ENCODE data around the gene TMEM182. TPM values are rescaled to one million over a fixed set of nuclear protein-coding genes. Genes with fewer than 3 reads are reported as not detected.

The TMEM182 gene
- total RNA-seq, 1 experiment from 2014 or later: 13.7 TPM

DNA sequence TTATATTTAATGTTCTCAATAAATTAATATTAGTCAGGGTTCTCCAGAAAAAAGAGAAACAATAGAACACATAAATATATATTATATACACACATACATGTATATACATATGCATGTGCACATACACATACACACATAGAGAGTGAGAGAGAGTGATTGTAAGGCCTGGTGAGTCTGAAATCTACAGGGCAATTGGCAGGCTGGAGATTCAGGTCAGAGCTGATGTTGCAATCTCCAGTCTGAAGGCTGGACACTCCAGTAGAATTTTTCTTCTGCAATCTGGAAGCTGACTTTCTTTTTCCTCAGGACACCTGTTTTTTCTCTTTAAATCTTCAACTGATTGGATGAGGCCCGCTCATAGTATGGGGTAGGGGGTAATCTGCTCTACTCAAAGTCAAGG lies 3.2 kb downstream of the TMEM182 start:
- H3K4me1 ChIP-seq (replicated peaks; ENCODE audit: insufficient read depth): no peaks in the 10 kb centered on the region
- intact Hi-C loops (cut with micrococcal nuclease; ENCODE audit: unreplicated experiment): no loop called here
- no peak overlapping the region for H3K4me2 ChIP-seq
- H3K27ac ChIP-seq: no peak overlapping the region
- DNase-seq: no peak
- TF ChIP-seq, protein P1, sequence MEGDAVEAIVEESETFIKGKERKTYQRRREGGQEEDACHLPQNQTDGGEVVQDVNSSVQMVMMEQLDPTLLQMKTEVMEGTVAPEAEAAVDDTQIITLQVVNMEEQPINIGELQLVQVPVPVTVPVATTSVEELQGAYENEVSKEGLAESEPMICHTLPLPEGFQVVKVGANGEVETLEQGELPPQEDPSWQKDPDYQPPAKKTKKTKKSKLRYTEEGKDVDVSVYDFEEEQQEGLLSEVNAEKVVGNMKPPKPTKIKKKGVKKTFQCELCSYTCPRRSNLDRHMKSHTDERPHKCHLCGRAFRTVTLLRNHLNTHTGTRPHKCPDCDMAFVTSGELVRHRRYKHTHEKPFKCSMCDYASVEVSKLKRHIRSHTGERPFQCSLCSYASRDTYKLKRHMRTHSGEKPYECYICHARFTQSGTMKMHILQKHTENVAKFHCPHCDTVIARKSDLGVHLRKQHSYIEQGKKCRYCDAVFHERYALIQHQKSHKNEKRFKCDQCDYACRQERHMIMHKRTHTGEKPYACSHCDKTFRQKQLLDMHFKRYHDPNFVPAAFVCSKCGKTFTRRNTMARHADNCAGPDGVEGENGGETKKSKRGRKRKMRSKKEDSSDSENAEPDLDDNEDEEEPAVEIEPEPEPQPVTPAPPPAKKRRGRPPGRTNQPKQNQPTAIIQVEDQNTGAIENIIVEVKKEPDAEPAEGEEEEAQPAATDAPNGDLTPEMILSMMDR (conservative IDR thresholded peaks at IDR 0.05): no peak
- no peak for TF ChIP-seq EZH2 (IDR thresholded peaks at IDR 0.05; ENCODE audit: low read depth)
- BruUV-seq (replicated peaks): no TSS peak
- ChIA-PET CTCF (no interaction called here), POLR2A (ENCODE audit: unreplicated experiment) (no interaction called here)
- no peaks in the 10 kb centered on the region for H3F3A ChIP-seq (ENCODE audit: insufficient read depth, low read depth)
- no peaks in the 10 kb centered on the region for H4K20me1 ChIP-seq (ENCODE audit: insufficient read depth)
- no peak overlapping the region for H2AFZ ChIP-seq
- no peaks in the 10 kb centered on the region for H3K27me3 ChIP-seq (ENCODE audit: insufficient read depth, low read depth)
- H3K9me2 ChIP-seq (ENCODE audit: insufficient read depth): no peaks in the 10 kb centered on the region
- H3K36me3 ChIP-seq (ENCODE audit: low read depth): 0 out of 2 replicates have a peak, but pooled peaks cover 8% of the 10 kb centered on the region
- no peaks in the 10 kb centered on the region for H3K79me2 ChIP-seq (ENCODE audit: low read depth)
- H3K4me3 ChIP-seq: no peak overlapping the region
- H3K9me3 ChIP-seq (ENCODE audit: insufficient read depth, low read depth): no peaks in the 10 kb centered on the region

DNA sequence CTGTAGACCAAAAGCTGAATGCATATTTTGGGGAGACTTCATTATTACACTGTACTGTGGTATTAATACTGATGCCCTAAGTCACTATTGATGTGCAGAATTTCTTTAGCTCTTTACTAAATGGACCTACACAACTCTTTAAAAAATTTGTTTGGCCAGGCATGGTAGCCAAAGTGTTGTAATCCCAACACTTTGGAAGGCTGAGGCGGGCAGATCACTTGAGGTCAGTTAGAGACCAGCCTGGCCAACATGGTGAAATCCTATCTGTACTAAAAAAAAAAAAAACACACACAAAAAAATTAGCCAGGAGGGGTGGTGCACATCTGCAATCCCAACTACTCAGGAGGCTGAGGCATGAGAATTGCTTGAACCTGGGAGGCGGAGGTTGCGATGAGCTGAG lies 6.4 kb downstream of the TMEM182 start:
- Histone ChIP-seq H4K20me1 (ENCODE audit: insufficient read depth) (no peaks in the 10 kb centered on the region), H3K79me2 (ENCODE audit: low read depth) (no peaks in the 10 kb centered on the region), H3K27me3 (ENCODE audit: insufficient read depth, low read depth) (no peaks in the 10 kb centered on the region), H3K9me3 (ENCODE audit: insufficient read depth, low read depth) (no peaks in the 10 kb centered on the region), H3K36me3 (ENCODE audit: low read depth) (0 out of 2 replicates have a peak, but pooled peaks cover 8% of the 10 kb centered on the region), H3F3A (ENCODE audit: insufficient read depth, low read depth) (no peaks in the 10 kb centered on the region), H3K4me2 (no peak overlapping the region), H3K9me2 (ENCODE audit: insufficient read depth) (no peaks in the 10 kb centered on the region), H2AFZ (no peak overlapping the region), H3K4me1 (replicated peaks; ENCODE audit: insufficient read depth) (no peaks in the 10 kb centered on the region), H3K27ac (no peak overlapping the region), H3K4me3 (no peak overlapping the region)
- BruUV-seq (replicated peaks): no TSS peak
- DNase-seq: no peak
- POLR2A ChIA-PET (ENCODE audit: unreplicated experiment): no interaction called here
- TF ChIP-seq EZH2 (IDR thresholded peaks at IDR 0.05; ENCODE audit: low read depth): no peak
- TF ChIP-seq, protein P1 (conservative IDR thresholded peaks at IDR 0.05): no peak
- intact Hi-C loops (cut with micrococcal nuclease; ENCODE audit: unreplicated experiment): no loop called here
- CTCF ChIA-PET: no interaction called here

DNA sequence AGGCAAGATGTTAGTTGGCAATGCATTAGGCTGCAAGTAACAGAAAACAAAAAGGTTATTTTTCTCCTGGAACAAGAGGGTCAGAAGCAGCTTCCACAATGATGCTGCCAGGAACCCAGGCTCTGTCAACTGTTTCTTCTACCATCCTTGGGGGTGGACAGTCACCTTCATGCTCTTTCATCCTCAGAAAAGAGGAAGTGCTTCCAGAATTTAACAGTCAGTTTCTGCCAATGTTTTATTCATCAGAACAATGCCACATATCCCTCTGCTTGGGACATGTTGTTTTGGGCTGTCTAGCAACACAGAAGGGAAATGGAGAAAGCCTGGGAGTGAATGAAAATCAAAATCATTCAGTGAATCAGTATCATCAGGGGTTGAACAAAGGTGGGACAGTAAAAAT lies 7.1 kb downstream of the TMEM182 start:
- DNase-seq: no peak
- no peak overlapping the region for H2AFZ ChIP-seq
- no peaks in the 10 kb centered on the region for H3K79me2 ChIP-seq (ENCODE audit: low read depth)
- no peak overlapping the region for H3K27ac ChIP-seq
- ChIA-PET POLR2A (ENCODE audit: unreplicated experiment) (no interaction called here), CTCF (no interaction called here)
- no peaks in the 10 kb centered on the region for H3K9me3 ChIP-seq (ENCODE audit: insufficient read depth, low read depth)
- no peaks in the 10 kb centered on the region for H3K27me3 ChIP-seq (ENCODE audit: insufficient read depth, low read depth)
- intact Hi-C loops (cut with micrococcal nuclease; ENCODE audit: unreplicated experiment): no loop called here
- no peaks in the 10 kb centered on the region for H3K9me2 ChIP-seq (ENCODE audit: insufficient read depth)
- no peaks in the 10 kb centered on the region for H3K4me1 ChIP-seq (replicated peaks; ENCODE audit: insufficient read depth)
- no peaks in the 10 kb centered on the region for H3F3A ChIP-seq (ENCODE audit: insufficient read depth, low read depth)
- no peak overlapping the region for H3K4me2 ChIP-seq
- no peak overlapping the region for H3K4me3 ChIP-seq
- 0 out of 2 replicates have a peak, but pooled peaks cover 5% of the 10 kb centered on the region for H3K36me3 ChIP-seq (ENCODE audit: low read depth)
- no TSS peak for BruUV-seq (replicated peaks)
- H4K20me1 ChIP-seq (ENCODE audit: insufficient read depth): no peaks in the 10 kb centered on the region
- TF ChIP-seq, protein P1 (conservative IDR thresholded peaks at IDR 0.05): no peak
- no peak for TF ChIP-seq EZH2 (IDR thresholded peaks at IDR 0.05; ENCODE audit: low read depth)

All from PC-9 (cell line).